GM21723 (cell line): ENCODE measurements around the gene LYZL6.

ENCODE experiments used
- ATAC-seq: cut with Tn5 transposase; IDR thresholded peaks from one replicate; pipeline ENCODE4 v1.9.1; 2021; ENCODE audit warnings: mild to moderate bottlenecking, moderate library complexity; ENCODE audit not compliant: unreplicated experiment

LYZL6 gene

GRCh38 chr17:35943537-35943936 lies at the start of gene LYZL6:
Gene LYZL6, minus strand, starts transcription at chr17:35943713. Its CDS starts 4,357 bp downstream, at chr17:35939356.
- ATAC-seq = no peak

GRCh38 chr17:35991075-35991474 lies 47.6 kb upstream of the LYZL6 start:
- no peak for ATAC-seq

GRCh38 chr17:35988164-35988563 lies 44.7 kb upstream of the LYZL6 start:
- no peak for ATAC-seq

- ATAC-seq = no peak
These were observed 43.1 kb upstream of the LYZL6 start, which contains the start of gene CCL14 for GRCh38 chr17:35986643-35987042. Gene CCL14, minus strand, starts transcription at chr17:35986729. Its CDS starts 80 bp downstream, at chr17:35986649.

- no peak for ATAC-seq
These were observed 40.6 kb upstream of the LYZL6 start for GRCh38 chr17:35984140-35984539.

- ATAC-seq = no peak
These were observed 39.1 kb upstream of the LYZL6 start for GRCh38 chr17:35982409-35983191.

- no peak for ATAC-seq
These were observed 38.4 kb upstream of the LYZL6 start for GRCh38 chr17:35981908-35982330.

GRCh38 chr17:35981246-35981645 lies 37.7 kb upstream of the LYZL6 start, which contains the start of gene CCL16:
Gene CCL16, minus strand, starts transcription at chr17:35981497. Its CDS starts 77 bp downstream, at chr17:35981420.
- ATAC-seq = no peak

GRCh38 chr17:35978346-35978745 lies 34.8 kb upstream of the LYZL6 start:
- ATAC-seq = no peak

- ATAC-seq = no peak
These were observed 34.0 kb upstream of the LYZL6 start for GRCh38 chr17:35977509-35977908.

- ATAC-seq = no peak
These were observed 30.1 kb upstream of the LYZL6 start for GRCh38 chr17:35973333-35974260.

GRCh38 chr17:35972945-35973332 lies 29.4 kb upstream of the LYZL6 start:
- no peak for ATAC-seq

GRCh38 chr17:35972535-35972934 lies 29.0 kb upstream of the LYZL6 start:
- no peak for ATAC-seq

- ATAC-seq = no peak
These were observed 28.6 kb upstream of the LYZL6 start for GRCh38 chr17:35972066-35972465.

- no peak for ATAC-seq
These were observed 26.3 kb upstream of the LYZL6 start for GRCh38 chr17:35969558-35970380.

- ATAC-seq = no peak
These were observed 25.1 kb upstream of the LYZL6 start for GRCh38 chr17:35968520-35969054.

- ATAC-seq = no peak
These were observed 21.8 kb upstream of the LYZL6 start for GRCh38 chr17:35965272-35965671.

- ATAC-seq = no peak
These were observed 20.1 kb upstream of the LYZL6 start for GRCh38 chr17:35963663-35964062.

- no peak for ATAC-seq
These were observed 10.2 kb upstream of the LYZL6 start for GRCh38 chr17:35953720-35954119.

GRCh38 chr17:35949401-35949800 lies 5.9 kb upstream of the LYZL6 start:
- ATAC-seq = no peak
